ENCODE results near the gene PCDHA8.

GRCh38 chr5:140883373-140883772 lies 42.4 kb downstream of the PCDHA8 start:
- TF ChIP-seq CTCF (optimal IDR thresholded peaks at IDR 0.05 in 1 of 3, IDR thresholded peaks at IDR 0.05 in 1 of 3, conservative IDR thresholded peaks at IDR 0.05 in 1 of 3; ENCODE audit: extremely low read depth in 1 of 3, insufficient read depth in 2 of 3, low read length in 3 of 3) (no peak), EZH2 (IDR thresholded peaks at IDR 0.05; ENCODE audit: low read length) (no peak)

All from keratinocyte (primary cell).